Measurements from ENCODE around the gene GPC6. TPM values are rescaled to one million over a fixed set of nuclear protein-coding genes. Genes with fewer than 3 reads are reported as not detected.

The GPC6 gene
- polyA plus RNA-seq, 1 of the 3 experiments (the other 2 are of a cell fraction): 6.7 TPM

- no peak for TF ChIP-seq ZBTB33 (IDR thresholded peaks at IDR 0.05; ENCODE audit: borderline replicate concordance, low read depth)
- no peak for TF ChIP-seq FOXJ3 (CRISPR knock-in tag; IDR thresholded peaks at IDR 0.05)
- no peak for TF ChIP-seq FOXM1 (IDR thresholded peaks at IDR 0.05; ENCODE audit: low read depth)
- TF ChIP-seq TCF12 (IDR thresholded peaks at IDR 0.05): no peak
- no peak for TF ChIP-seq GABPA (IDR thresholded peaks at IDR 0.05; ENCODE audit: low read depth)
- no peak for TF ChIP-seq EZH2phosphoT487 (IDR thresholded peaks at IDR 0.05; ENCODE audit: borderline replicate concordance, low read depth)
Observed at GRCh38 chr13:93984052-93984451, 757.4 kb downstream of the GPC6 start (continued).

- no peaks in the 10 kb centered on the region for H3K27me3 ChIP-seq (ENCODE audit: insufficient read depth)
- no peak overlapping the region for H3K27ac ChIP-seq (ENCODE audit: low read depth in 2 of 2, low read length in 1 of 2)
- WGBS (ENCODE audit: low lambda C conversion rate): 94% methylated on average over 5 of the region's 5 CpGs
- H3K36me3 ChIP-seq (replicated peaks in 1 of 2; ENCODE audit: control insufficient read depth in 1 of 2, insufficient read depth in 2 of 2, low read length in 1 of 2): no peaks in the 10 kb centered on the region
- no peak overlapping the region for H3K9ac ChIP-seq
- H3K4me1 ChIP-seq (ENCODE audit: control insufficient read depth in 1 of 2, insufficient read depth in 2 of 2, low read depth in 1 of 2, low read length in 1 of 2): peaks cover 0 to 3% of the 10 kb centered on the region in 2 experiments; a peak in 2 of 4 replicates
- no peak for DNase-seq
- CTCF ChIA-PET: interaction anchor here (0.6 kb wide), 2 partner anchors 9 to 271 kb away, joined by 3 read pairs; no protein-coding TSS in a partner anchor
- POLR2A ChIA-PET: no interaction called here
- no peaks in the 10 kb centered on the region for H3K9me2 ChIP-seq
- no peak overlapping the region for H3K4me2 ChIP-seq
- H3K9me3 ChIP-seq: no peaks in the 10 kb centered on the region
- TF ChIP-seq SIN3A (IDR thresholded peaks at IDR 0.05; ENCODE audit: borderline replicate concordance, low read depth, low read length) (no peak), SMC3 (IDR thresholded peaks at IDR 0.05; ENCODE audit: low read depth, low read length) (no peak), MXI1 (IDR thresholded peaks at IDR 0.05; ENCODE audit: low read depth, low read length) (no peak), ZBTB33 (IDR thresholded peaks at IDR 0.05; ENCODE audit: borderline replicate concordance, low read depth) (no peak), EZH2phosphoT487 (IDR thresholded peaks at IDR 0.05; ENCODE audit: borderline replicate concordance, low read depth) (no peak), TEAD4 (IDR thresholded peaks at IDR 0.05; ENCODE audit: borderline replicate concordance, insufficient read depth) (no peak)
- no peak overlapping the region for H3K4me3 ChIP-seq (ENCODE audit: low read depth in 2 of 2, low read length in 1 of 2)
- no peaks in the 10 kb centered on the region for H4K20me1 ChIP-seq (ENCODE audit: insufficient read depth)
- no peak overlapping the region for H2AFZ ChIP-seq (ENCODE audit: low read depth)
- H3F3A ChIP-seq (replicated peaks; ENCODE audit: insufficient read depth): no peaks in the 10 kb centered on the region
- no peaks in the 10 kb centered on the region for H3K79me2 ChIP-seq (ENCODE audit: insufficient read depth)
Observed at GRCh38 chr13:93984876-93985275, 758.3 kb downstream of the GPC6 start.

GRCh38 chr13:93987458-93987857, 760.9 kb downstream of the GPC6 start:
- Histone ChIP-seq H3K79me2 (ENCODE audit: insufficient read depth) (no peaks in the 10 kb centered on the region), H3K9me3 (no peaks in the 10 kb centered on the region), H3K4me2 (no peak overlapping the region), H3K27me3 (ENCODE audit: insufficient read depth) (no peaks in the 10 kb centered on the region), H3K4me3 (ENCODE audit: low read depth in 2 of 2, low read length in 1 of 2) (no peak overlapping the region), H3K36me3 (replicated peaks in 1 of 2; ENCODE audit: control insufficient read depth in 1 of 2, insufficient read depth in 2 of 2, low read length in 1 of 2) (no peaks in the 10 kb centered on the region), H3K9ac (no peak overlapping the region), H3F3A (replicated peaks; ENCODE audit: insufficient read depth) (no peaks in the 10 kb centered on the region), H4K20me1 (ENCODE audit: insufficient read depth) (no peaks in the 10 kb centered on the region), H3K4me1 (ENCODE audit: control insufficient read depth in 1 of 2, insufficient read depth in 2 of 2, low read depth in 1 of 2, low read length in 1 of 2) (no peaks in the 10 kb centered on the region; a peak in 1 of 4 replicates), H3K27ac (ENCODE audit: low read depth in 2 of 2, low read length in 1 of 2) (no peak overlapping the region), H3K9me2 (no peaks in the 10 kb centered on the region), H2AFZ (ENCODE audit: low read depth) (no peak overlapping the region)
- POLR2A ChIA-PET: no interaction called here
- TF ChIP-seq TEAD4 (IDR thresholded peaks at IDR 0.05; ENCODE audit: borderline replicate concordance, insufficient read depth): no peak
- no peak for TF ChIP-seq EP300 (IDR thresholded peaks at IDR 0.05; ENCODE audit: borderline replicate concordance in 1 of 2, low read depth in 1 of 2, low read length in 1 of 2)
- no peak for TF ChIP-seq PBX3 (IDR thresholded peaks at IDR 0.05)
- no peak for TF ChIP-seq RXRA (IDR thresholded peaks at IDR 0.05; ENCODE audit: borderline replicate concordance, low read depth)
- no peak for TF ChIP-seq RFX5 (IDR thresholded peaks at IDR 0.05; ENCODE audit: low read length)
- no peak for TF ChIP-seq CTCF (IDR thresholded peaks at IDR 0.05)
- no peak for TF ChIP-seq FOXM1 (IDR thresholded peaks at IDR 0.05; ENCODE audit: low read depth)
- TF ChIP-seq GATA2 (CRISPR knock-in tag; IDR thresholded peaks at IDR 0.05): no peak
- no peak for TF ChIP-seq RCOR1 (IDR thresholded peaks at IDR 0.05; ENCODE audit: low read length)
- TF ChIP-seq FOXJ3 (CRISPR knock-in tag; IDR thresholded peaks at IDR 0.05): no peak
- DNase-seq: no peak
- CTCF ChIA-PET: no interaction called here
